H1 (cell line): ENCODE measurements around the gene PCNX3.

ENCODE experiments used
- CBX5 ChIP-seq: fragments of 300-800, 300-1000 bp; sonication (generic); IDR thresholded peaks from 2 replicates; pipeline ENCODE4 v1.7.1; 2016; ENCODE audit warnings: antibody characterized with exemption, low read length, low read depth
- CEBPB ChIP-seq: IDR thresholded peaks from 2 replicates; pipeline ENCODE4 v1.6.1; 2012; ENCODE audit warnings: low read depth, low read length
- CTCF ChIP-seq, 3 experiments: IDR thresholded peaks; 1 replicate in 2 of 3; 2 replicates in 1 of 3; pipeline versions ENCODE4 v1.5.1 to v1.6.1; 2011; ENCODE audit warnings: low read length in 3 of 3, mild to moderate bottlenecking in 3 of 3, inconsistent platforms in 2 of 3, low read depth in 1 of 3, moderate library complexity in 1 of 3; ENCODE audit not compliant: insufficient read depth in 1 of 3; ENCODE audit errors: control extremely low read depth in 1 of 3
- POLR2A ChIP-seq, 2 experiments: IDR thresholded peaks; 1 replicate in 1 of 2; 2 replicates in 1 of 2; pipeline ENCODE4 v1.6.1; 2011; ENCODE audit warnings: low read depth in 2 of 2, low read length in 2 of 2, mild to moderate bottlenecking in 2 of 2; ENCODE audit errors: control extremely low read depth in 1 of 2
- POLR2AphosphoS5 ChIP-seq: IDR thresholded peaks from 2 replicates; pipeline ENCODE4 v1.6.1; 2011; ENCODE audit warnings: low read depth, low read length
- ZNF274 ChIP-seq: IDR thresholded peaks from 2 replicates; pipeline ENCODE4 v1.7.0; 2012; ENCODE audit warnings: low read length, borderline replicate concordance; ENCODE audit errors: extremely low read depth

DNA sequence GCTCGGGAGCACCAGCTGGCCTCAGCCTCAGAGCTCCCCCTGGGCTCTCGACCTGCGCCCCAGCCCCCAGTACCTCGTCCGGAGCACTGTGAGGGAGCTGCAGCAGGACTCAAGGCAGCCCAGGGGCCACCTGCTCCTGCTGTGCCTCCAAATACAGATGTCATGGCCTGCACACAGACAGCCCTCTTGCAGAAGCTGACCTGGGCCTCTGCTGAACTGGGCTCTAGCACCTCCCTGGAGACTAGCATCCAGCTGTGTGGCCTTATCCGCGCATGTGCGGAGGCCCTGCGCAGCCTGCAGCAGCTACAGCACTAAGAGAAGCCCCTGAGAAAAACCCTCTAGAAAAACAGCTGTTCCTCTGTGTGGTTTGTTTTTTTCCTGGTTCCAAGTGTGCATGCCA is 44.2 kb upstream of the PCNX3 start:
- TF ChIP-seq CTCF (IDR thresholded peaks at IDR 0.05; ENCODE audit: control extremely low read depth in 1 of 3, insufficient read depth in 1 of 3, low read depth in 1 of 3, low read length in 3 of 3) (no peak), CBX5 (no peak), CEBPB (no peak), ZNF274 (no peak), POLR2AphosphoS5 (no peak), POLR2A (IDR thresholded peaks at IDR 0.05; ENCODE audit: control extremely low read depth in 1 of 2, low read depth in 2 of 2, low read length in 2 of 2) (no peak)
